ENCODE data around the gene RSPH10B.
"Not testable (repeated sequence)": the region's sequence is repeated elsewhere in the genome, so short reads cannot be mapped to it uniquely, and the experiment has no call there.

Gene RSPH10B

GRCh38 chr7:5926263-5926870 lies 44.1 kb downstream of the RSPH10B start:
- DNase-seq: not testable (repeated sequence)

- DNase-seq: not testable (repeated sequence)
These were observed 45.9 kb downstream of the RSPH10B start for GRCh38 chr7:5924630-5925029.

GRCh38 chr7:5924180-5924579 lies 46.3 kb downstream of the RSPH10B start:
- DNase-seq: not testable (repeated sequence)

- not testable (repeated sequence) for DNase-seq
These were observed 54.0 kb downstream of the RSPH10B start for GRCh38 chr7:5916529-5916928.

- DNase-seq: not testable (repeated sequence)
These were observed 61.7 kb downstream of the RSPH10B start for GRCh38 chr7:5908835-5909234.

- DNase-seq: not testable (repeated sequence)
These were observed 65.8 kb downstream of the RSPH10B start for GRCh38 chr7:5904726-5905125.

GRCh38 chr7:5903002-5903401 lies 67.5 kb downstream of the RSPH10B start:
- DNase-seq: not testable (repeated sequence)

GRCh38 chr7:5898480-5899224 lies 71.8 kb downstream of the RSPH10B start, which contains the start of gene CCZ1:
CCZ1 (plus strand) TSS chr7:5898733; CDS start chr7:5898800, 67 bp downstream.
- DNase-seq: peak; percentile 74

- not testable (repeated sequence) for DNase-seq
These were observed 73.0 kb downstream of the RSPH10B start for GRCh38 chr7:5897369-5897919.

GRCh38 chr7:5892498-5892897 lies 78.0 kb downstream of the RSPH10B start:
- DNase-seq: no peak

GRCh38 chr7:5890244-5890643 lies 80.2 kb downstream of the RSPH10B start:
- not testable (repeated sequence) for DNase-seq

- not testable (repeated sequence) for DNase-seq
These were observed 82.5 kb downstream of the RSPH10B start for GRCh38 chr7:5888021-5888420.

GRCh38 chr7:5884431-5884830 lies 86.1 kb downstream of the RSPH10B start:
- not testable (repeated sequence) for DNase-seq

GRCh38 chr7:5880106-5880505 lies 90.4 kb downstream of the RSPH10B start:
- DNase-seq: not testable (repeated sequence)

- DNase-seq: not testable (repeated sequence)
These were observed 90.9 kb downstream of the RSPH10B start for GRCh38 chr7:5879591-5879990.
